NOMO-1 treated with dmso at 0.1 percent for 144 hours (cell line): ENCODE results near the gene OR13F1.
"Not testable (repeated sequence)": the region's sequence is repeated elsewhere in the genome, so short reads cannot be mapped to it uniquely, and the experiment has no call there.

Source experiments
- DNase-seq: peaks from one replicate; lab custom pipeline; 2025; ENCODE audit not compliant: unreplicated experiment; lab: John Stamatoyannopoulos, UW

OR13F1 gene, protein sequence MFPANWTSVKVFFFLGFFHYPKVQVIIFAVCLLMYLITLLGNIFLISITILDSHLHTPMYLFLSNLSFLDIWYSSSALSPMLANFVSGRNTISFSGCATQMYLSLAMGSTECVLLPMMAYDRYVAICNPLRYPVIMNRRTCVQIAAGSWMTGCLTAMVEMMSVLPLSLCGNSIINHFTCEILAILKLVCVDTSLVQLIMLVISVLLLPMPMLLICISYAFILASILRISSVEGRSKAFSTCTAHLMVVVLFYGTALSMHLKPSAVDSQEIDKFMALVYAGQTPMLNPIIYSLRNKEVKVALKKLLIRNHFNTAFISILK

GRCh38 chr9:104503963-104504362 is at the start of gene OR13F1:
OR13F1 (plus strand) TSS chr9:104504263; CDS start chr9:104504263, 0 bp downstream.
- DNase-seq: no peak

DNA sequence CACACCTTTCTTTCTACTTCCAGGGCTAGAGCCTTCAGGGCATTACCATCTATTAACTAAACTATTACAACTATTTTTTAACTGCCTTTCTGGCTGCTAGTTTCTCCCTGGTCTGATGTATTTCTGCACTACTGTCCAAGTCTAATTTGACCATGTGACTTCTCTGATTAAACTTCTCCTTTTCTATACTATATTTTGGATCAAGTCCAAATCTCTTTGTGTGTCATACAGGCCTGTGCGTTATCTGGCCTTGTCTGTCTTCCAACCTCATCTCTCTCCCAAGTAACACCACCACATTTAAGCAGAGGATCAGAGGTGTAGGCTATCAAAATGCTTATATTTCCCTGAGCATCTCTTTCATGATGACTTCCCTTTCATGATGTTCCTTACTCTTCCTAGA is 47.2 kb upstream of the OR13F1 start:
- DNase-seq: no peak

DNA sequence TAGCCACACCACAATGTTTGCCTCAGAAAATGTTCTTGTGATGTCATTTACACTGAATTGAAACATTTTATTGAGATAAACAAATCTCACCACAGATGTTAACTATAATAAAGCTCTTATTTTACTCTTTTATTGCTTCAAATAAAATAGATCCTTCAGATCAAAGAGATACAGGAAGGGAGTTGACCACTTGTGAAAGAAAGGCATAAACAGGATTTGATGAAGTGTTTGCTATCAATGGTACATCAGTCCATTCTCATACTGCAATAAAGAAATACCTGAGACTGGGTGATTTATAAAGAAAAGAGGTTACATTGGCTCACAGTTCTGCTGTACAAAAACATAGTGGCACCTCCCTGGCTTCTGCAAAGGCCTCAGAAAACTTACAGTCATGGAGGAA is 40.2 kb upstream of the OR13F1 start:
- DNase-seq: no peak

- no peak for DNase-seq
Measured at GRCh38 chr9:104468261-104468660, 35.8 kb upstream of the OR13F1 start.

DNA sequence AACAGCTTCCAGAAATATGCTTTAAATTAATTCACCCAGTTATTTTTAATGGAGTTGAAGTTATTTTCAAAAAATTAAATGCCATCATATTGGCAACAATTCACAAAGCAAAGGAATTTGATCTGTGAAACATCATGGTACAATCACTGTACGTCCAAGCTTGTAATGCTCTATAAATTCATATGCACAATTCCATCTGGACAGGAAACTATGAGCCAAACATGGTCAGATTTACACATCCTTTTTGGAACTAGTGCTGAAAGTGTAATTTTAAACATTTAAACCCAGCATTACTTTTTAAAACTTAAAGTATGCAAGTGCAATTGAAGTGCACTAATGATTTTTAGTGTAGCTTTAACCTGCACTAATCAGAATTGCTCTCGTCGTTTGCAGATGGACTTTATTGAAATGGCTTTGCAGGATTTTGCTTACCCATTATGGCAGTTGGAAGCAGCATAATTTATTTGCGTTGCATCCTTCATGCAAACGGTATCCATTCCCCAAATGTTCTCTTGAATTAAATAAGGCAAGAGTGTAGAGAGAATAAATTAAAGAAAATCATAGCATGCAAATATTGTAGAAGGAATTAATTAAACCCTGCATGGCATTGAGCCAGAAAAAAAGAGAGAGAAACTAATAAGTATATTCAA is 21.0 kb upstream of the OR13F1 start:
- DNase-seq: no peak

GRCh38 chr9:104485014-104485413 is 19.0 kb upstream of the OR13F1 start:
- no peak for DNase-seq

DNA sequence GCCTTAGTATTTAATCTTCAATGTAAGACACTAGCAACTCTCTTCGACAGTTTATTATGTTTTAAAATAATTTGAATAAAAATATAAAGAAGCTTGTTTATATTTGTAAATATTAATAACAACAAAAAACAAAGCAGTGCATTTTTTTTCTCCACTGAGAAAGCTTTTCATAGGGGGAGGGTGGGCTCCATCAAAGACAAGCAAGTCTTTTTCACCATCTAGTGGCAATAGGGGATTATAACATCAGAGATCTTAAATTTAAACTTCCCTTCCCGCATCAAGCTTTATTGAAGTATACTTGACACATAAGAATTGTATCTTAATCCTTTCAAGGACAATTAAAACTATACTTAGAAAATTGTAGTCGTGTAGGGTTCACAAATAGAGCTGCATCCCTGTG is 9.3 kb upstream of the OR13F1 start:
- no peak for DNase-seq

GRCh38 chr9:104503440-104503839 is 623 bp upstream of the OR13F1 start:
- no peak for DNase-seq

GRCh38 chr9:104506565-104506964 is 2.5 kb downstream of the OR13F1 start:
- DNase-seq: no peak

DNA sequence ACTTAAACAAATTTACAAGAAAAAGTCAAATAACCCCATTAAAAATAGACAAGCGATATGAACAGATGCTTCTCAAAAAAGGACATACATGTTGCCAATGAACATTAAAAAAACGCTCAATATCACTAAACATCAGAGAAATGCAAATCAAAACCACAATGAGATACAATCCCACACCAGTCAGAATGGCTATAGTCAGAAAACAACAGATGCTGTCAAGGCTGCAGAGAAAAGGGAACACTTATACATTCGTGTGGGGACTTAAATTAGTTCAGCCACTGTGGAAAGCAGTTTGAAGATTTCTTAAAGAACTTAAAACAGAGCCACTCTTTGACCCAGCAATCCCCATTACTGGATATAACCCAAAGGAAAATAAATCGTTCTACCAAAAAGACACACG is 10.8 kb downstream of the OR13F1 start:
- DNase-seq: no peak

DNA sequence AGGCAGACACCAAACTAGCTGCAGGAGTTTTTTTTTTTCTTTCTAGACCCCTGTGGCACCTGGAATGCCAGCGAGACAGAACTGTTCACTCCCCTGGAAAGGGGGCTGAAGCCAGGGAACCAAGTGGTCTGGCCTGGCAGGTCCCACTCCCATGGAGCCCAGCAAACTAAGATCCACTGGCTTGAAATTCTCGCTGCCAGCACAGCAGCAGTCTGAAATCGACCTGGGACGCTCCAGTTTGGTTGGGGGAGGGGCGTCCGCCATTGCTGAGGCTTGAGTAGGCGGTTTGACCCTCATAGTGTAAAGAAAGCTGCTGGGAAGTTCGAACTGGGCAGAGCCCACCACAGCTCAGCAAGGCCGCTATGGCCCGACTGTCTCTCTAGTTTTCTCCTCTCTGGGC is 16.2 kb downstream of the OR13F1 start:
- DNase-seq: not testable (repeated sequence)

DNA sequence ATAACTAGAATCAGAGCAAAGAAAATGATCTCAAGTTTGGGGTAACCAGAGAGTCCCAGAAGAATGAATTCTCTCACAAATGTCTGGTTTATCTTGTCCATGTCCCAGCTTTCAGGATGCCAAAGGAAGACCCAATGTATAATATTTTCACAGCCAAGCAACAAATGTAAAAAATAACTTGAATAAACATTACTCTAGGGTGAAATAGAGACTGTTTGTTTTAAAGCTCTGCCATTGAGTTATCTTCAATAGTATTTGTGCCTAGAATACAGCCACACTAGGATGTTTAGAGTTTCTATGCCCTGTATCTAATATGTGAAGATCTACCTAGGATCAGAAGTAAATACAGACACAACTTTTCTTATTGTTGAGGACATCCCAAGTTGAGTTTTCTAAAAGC is 23.0 kb downstream of the OR13F1 start, which contains the start of gene OR13C4:
TSS of gene OR13C4 (minus strand) at position 101 of the 400 bp plus-strand sequence. CDS start at position 101, 0 bp downstream.
- no peak for DNase-seq

GRCh38 chr9:104536756-104537155 is 32.7 kb downstream of the OR13F1 start, which contains the start of gene OR13C3:
OR13C3 (minus strand) TSS chr9:104536856; CDS start chr9:104536723, 133 bp downstream.
- no peak for DNase-seq

DNA sequence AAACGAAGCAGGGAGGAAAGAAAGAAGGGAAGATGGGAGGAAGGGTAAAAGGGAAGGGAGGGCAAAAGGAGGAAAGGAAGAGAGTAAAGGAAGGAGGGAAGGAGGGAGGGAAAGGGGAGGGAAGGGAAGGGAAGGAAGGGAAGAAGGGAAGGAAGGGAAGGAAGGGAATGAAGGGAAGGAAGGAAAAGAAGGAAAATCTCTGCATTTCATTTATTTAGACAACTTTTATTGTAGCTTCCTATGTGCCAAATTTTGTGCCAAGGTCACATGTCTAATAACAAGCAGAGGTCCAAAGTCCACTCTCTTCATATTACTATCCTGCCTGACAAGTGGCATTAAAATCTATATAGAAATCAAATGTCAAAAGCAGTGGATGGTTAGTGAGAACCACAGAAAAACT is 35.2 kb downstream of the OR13F1 start:
- DNase-seq: no peak

GRCh38 chr9:104544644-104545043 is 40.6 kb downstream of the OR13F1 start:
- DNase-seq: no peak

GRCh38 chr9:104553261-104553660 is 49.2 kb downstream of the OR13F1 start:
- no peak for DNase-seq
